ENCODE measurements around the gene OR10G2.
"Not testable (repeated sequence)": the region's sequence is repeated elsewhere in the genome, so short reads cannot be mapped to it uniquely, and the experiment has no call there.

The OR10G2 gene

DNA sequence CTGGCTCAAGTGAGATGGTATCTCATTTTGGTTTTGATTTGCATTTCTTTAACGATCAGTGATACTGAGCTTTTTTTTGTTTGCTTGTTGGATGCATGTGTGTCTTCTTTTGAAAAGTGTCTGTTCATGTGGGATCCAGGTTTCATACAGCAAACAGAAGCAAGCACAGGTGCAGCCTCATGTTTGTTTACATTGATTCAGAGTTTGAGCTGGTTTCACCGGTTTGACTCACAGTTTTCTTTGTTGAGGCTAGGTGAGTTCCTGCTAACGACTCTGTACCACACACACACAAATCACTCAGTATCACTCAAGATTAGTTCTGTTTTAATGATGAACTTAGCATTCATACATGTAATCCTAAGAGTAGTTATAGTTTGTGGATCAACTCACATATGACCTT is 3.7 kb downstream of the OR10G2 start (continued):
- TF ChIP-seq, protein P1, sequence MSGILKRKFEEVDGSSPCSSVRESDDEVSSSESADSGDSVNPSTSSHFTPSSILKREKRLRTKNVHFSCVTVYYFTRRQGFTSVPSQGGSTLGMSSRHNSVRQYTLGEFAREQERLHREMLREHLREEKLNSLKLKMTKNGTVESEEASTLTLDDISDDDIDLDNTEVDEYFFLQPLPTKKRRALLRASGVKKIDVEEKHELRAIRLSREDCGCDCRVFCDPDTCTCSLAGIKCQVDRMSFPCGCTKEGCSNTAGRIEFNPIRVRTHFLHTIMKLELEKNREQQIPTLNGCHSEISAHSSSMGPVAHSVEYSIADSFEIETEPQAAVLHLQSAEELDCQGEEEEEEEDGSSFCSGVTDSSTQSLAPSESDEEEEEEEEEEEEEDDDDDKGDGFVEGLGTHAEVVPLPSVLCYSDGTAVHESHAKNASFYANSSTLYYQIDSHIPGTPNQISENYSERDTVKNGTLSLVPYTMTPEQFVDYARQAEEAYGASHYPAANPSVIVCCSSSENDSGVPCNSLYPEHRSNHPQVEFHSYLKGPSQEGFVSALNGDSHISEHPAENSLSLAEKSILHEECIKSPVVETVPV (CRISPR knock-in tag; IDR thresholded peaks at IDR 0.05) = no peak
- TF ChIP-seq TOX (CRISPR knock-in tag; IDR thresholded peaks at IDR 0.05; ENCODE audit: borderline replicate concordance) = no peak
- TF ChIP-seq PPARA (CRISPR knock-in tag; IDR thresholded peaks at IDR 0.05; ENCODE audit: borderline replicate concordance) = no peak
- TF ChIP-seq, protein P2, sequence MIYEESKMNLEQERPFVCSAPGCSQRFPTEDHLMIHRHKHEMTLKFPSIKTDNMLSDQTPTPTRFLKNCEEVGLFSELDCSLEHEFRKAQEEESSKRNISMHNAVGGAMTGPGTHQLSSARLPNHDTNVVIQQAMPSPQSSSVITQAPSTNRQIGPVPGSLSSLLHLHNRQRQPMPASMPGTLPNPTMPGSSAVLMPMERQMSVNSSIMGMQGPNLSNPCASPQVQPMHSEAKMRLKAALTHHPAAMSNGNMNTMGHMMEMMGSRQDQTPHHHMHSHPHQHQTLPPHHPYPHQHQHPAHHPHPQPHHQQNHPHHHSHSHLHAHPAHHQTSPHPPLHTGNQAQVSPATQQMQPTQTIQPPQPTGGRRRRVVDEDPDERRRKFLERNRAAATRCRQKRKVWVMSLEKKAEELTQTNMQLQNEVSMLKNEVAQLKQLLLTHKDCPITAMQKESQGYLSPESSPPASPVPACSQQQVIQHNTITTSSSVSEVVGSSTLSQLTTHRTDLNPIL (CRISPR knock-in tag; IDR thresholded peaks at IDR 0.05; ENCODE audit: low read depth) = no peak
- TF ChIP-seq GLIS3 (CRISPR knock-in tag; IDR thresholded peaks at IDR 0.05) = no peak

DNA sequence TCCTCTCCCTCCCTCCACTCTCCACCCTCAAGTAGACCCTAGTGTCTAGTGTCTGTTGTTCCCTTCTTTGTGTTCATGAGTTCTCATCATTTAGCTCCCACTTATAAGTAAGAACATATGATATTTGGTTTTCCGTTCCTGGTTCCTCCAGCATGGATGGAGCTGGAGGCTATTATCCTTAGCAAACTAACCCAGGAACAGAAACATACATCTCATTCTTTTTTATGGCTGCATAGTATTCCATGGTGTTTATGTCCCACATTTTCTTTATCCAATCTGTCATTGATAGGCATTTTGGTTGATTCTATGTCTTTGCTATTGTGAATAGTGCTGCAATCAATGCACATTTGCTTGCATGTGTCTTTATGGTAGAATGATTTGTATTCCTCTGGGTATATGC is 4.2 kb downstream of the OR10G2 start:
- not testable (repeated sequence) for ATAC-seq

DNA sequence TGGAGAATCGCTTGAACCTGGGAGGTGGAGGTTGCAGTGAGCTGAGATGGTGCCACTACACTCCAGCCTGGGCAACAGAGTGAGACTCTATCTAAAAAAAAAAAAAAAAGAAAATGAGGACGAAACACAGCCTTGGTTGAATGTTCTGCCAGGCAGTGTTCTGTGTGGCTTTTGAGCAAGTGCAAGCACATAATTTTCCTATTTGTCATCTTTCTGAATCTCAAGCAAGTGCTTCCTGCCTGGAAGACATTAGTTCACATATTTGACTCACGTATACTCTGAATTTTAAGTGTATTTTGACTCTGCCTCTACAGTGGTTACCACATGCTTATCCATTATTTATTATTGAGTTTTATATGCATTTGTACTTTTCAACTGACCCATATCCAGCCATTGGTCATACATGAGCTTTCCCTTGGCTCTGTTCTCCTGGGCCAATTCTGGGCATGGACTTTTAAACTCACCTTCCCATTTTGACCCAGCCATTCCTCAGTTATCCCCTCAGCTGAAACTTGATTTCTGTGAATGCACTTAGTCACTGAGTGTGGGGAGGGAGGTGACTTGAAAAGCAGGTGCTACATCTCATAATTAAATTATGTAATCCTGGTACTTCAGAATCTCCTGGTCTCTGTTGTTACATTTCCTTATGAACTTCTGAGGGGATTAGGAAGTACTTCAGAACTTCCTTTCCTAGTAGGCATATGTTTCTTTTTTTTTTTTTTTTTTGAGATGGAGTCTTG is 8.1 kb downstream of the OR10G2 start:
- ATAC-seq = no peak
- TF ChIP-seq TCF4 (CRISPR knock-in tag; IDR thresholded peaks at IDR 0.05; ENCODE audit: borderline replicate concordance) (no peak), CSDC2 (CRISPR knock-in tag; IDR thresholded peaks at IDR 0.05) (no peak), TOX (CRISPR knock-in tag; IDR thresholded peaks at IDR 0.05; ENCODE audit: borderline replicate concordance) (no peak), ZFP3 (CRISPR knock-in tag; IDR thresholded peaks at IDR 0.05) (no peak), ZNF565 (CRISPR knock-in tag; conservative IDR thresholded peaks at IDR 0.05; ENCODE audit: low read depth) (no peak), RARB (CRISPR knock-in tag; IDR thresholded peaks at IDR 0.05) (no peak), SNAI2 (CRISPR knock-in tag; IDR thresholded peaks at IDR 0.05) (no peak), OSR1 (CRISPR knock-in tag; IDR thresholded peaks at IDR 0.05) (no peak), ARNTL (CRISPR knock-in tag; IDR thresholded peaks at IDR 0.05; ENCODE audit: borderline replicate concordance, low read depth) (no peak), ESRRG (CRISPR knock-in tag; IDR thresholded peaks at IDR 0.05) (no peak), ZFP30 (CRISPR knock-in tag; IDR thresholded peaks at IDR 0.05) (no peak), GLIS3 (CRISPR knock-in tag; IDR thresholded peaks at IDR 0.05) (no peak), ISL1 (CRISPR knock-in tag; IDR thresholded peaks at IDR 0.05) (no peak), ZC3H10 (CRISPR knock-in tag; IDR thresholded peaks at IDR 0.05) (no peak), ZNF70 (CRISPR knock-in tag; IDR thresholded peaks at IDR 0.05) (no peak), BACH2 (CRISPR knock-in tag; IDR thresholded peaks at IDR 0.05; ENCODE audit: borderline replicate concordance) (no peak)
- TF ChIP-seq, protein P2 (CRISPR knock-in tag; IDR thresholded peaks at IDR 0.05; ENCODE audit: low read depth) = no peak
- TF ChIP-seq, protein P3, sequence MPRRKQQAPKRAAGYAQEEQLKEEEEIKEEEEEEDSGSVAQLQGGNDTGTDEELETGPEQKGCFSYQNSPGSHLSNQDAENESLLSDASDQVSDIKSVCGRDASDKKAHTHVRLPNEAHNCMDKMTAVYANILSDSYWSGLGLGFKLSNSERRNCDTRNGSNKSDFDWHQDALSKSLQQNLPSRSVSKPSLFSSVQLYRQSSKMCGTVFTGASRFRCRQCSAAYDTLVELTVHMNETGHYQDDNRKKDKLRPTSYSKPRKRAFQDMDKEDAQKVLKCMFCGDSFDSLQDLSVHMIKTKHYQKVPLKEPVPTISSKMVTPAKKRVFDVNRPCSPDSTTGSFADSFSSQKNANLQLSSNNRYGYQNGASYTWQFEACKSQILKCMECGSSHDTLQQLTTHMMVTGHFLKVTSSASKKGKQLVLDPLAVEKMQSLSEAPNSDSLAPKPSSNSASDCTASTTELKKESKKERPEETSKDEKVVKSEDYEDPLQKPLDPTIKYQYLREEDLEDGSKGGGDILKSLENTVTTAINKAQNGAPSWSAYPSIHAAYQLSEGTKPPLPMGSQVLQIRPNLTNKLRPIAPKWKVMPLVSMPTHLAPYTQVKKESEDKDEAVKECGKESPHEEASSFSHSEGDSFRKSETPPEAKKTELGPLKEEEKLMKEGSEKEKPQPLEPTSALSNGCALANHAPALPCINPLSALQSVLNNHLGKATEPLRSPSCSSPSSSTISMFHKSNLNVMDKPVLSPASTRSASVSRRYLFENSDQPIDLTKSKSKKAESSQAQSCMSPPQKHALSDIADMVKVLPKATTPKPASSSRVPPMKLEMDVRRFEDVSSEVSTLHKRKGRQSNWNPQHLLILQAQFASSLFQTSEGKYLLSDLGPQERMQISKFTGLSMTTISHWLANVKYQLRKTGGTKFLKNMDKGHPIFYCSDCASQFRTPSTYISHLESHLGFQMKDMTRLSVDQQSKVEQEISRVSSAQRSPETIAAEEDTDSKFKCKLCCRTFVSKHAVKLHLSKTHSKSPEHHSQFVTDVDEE (CRISPR knock-in tag; IDR thresholded peaks at IDR 0.05) = no peak
- TF ChIP-seq, protein P4, sequence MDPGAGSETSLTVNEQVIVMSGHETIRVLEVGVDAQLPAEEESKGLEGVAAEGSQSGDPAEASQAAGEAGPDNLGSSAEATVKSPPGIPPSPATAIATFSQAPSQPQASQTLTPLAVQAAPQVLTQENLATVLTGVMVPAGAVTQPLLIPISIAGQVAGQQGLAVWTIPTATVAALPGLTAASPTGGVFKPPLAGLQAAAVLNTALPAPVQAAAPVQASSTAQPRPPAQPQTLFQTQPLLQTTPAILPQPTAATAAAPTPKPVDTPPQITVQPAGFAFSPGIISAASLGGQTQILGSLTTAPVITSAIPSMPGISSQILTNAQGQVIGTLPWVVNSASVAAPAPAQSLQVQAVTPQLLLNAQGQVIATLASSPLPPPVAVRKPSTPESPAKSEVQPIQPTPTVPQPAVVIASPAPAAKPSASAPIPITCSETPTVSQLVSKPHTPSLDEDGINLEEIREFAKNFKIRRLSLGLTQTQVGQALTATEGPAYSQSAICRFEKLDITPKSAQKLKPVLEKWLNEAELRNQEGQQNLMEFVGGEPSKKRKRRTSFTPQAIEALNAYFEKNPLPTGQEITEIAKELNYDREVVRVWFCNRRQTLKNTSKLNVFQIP (CRISPR knock-in tag; IDR thresholded peaks at IDR 0.05; ENCODE audit: borderline replicate concordance, low read depth) = no peak
